NCI-H1417 treated with DMSO at 0.1 percent for 48 hours (cell line): ENCODE measurements around the gene PAGE2.
"Not testable (repeated sequence)": the region's sequence is repeated elsewhere in the genome, so short reads cannot be mapped to it uniquely, and the experiment has no call there.

Experiments
- DNase-seq: peaks from one replicate; lab custom pipeline; 2025; lab: John Stamatoyannopoulos, UW

PAGE2 gene

GRCh38 chrX:55123900-55124299 lies 35.1 kb downstream of the PAGE2 start:
- no peak for DNase-seq

- DNase-seq, result no peak
Measured at GRCh38 chrX:55127692-55128091, 38.9 kb downstream of the PAGE2 start.

- no peak for DNase-seq
Measured at GRCh38 chrX:55129361-55129760, 40.5 kb downstream of the PAGE2 start.

DNA sequence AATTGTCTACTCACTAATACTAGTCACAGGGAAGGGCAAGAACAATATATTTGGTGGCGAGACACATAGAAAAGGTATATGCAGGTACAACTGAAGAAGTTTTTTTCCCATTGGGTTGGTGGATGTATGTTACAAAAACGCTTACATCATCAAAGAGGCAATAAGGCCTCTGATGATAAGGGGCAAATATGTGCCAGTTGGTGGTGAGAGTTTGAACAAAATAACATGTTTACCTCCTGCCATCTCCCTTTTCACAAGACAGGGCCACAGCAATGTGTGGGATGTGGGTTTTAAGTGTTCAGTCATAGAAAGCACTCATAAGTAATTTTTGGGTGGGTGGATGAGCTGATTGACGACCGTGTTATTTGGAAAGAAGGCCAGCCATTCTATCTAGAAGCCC lies 41.7 kb downstream of the PAGE2 start:
- no peak for DNase-seq

DNA sequence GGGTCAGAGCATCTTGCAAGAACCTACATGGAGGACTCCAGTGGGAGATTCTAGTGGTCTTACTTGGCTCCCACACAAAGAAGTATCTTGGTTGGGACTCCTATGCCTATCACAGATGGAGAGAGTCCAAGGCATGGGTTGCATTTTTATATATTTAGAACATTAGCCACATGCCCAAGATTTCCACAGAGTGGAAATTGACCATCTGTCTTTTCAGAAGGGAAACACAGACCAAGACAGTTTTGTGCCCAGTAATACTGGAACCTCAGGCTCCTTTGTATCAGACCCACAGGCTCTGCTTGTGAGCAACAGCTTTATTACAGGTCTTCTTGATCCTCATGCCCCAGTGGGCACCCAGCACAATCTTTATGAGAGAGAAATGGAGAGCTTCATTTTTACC lies 43.6 kb downstream of the PAGE2 start:
- DNase-seq, result no peak

DNA sequence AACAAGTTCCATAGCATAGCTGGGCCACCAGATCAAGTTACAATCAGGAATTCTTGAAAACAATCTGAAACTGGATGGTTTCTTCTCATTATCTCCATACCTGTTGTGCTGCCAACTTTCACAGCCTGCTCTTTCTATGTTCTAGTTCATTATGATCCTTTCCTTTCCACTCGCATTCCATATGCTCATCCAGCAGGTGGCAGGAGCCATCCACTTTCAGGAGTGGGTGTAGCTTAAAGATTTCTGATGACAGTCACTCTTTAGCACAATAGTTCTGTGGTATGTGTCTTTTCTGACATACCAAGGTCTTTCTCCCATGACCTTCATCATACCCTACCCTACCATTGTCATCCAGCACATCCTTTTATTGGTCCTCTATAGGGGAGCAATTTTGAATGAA lies 46.4 kb downstream of the PAGE2 start:
- DNase-seq, result no peak

DNA sequence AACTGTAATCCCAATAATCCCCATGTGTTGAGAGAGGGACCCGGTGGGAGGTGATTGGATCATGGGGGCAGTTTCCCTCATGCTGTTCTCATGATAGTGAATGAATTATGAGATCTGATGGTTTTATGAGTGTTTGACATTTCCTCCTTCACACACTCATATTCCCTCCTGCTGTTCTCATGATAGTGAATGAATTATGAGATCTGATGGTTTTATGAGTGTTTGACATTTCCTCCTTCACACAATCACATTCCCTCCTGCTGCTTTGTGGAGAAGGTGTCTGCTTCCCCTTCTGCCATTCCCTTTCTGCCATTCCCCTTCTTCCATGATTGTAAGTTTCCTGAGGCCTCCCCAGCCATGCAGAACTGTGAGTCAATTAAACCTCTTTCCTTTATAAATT lies 52.0 kb downstream of the PAGE2 start:
- DNase-seq, result not testable (repeated sequence)
